Measurements from ENCODE around the gene RACGAP1. TPM values are rescaled to one million over a fixed set of nuclear protein-coding genes. Genes with fewer than 3 reads are reported as not detected.

RACGAP1 gene
- total RNA-seq, 1 donor from 2014 or later = 5.6 TPM

- intact Hi-C loops (cut with DNase I) = loop anchor here (2.0 kb wide), 1 partner anchor 91 kb away; no protein-coding TSS in a partner anchor
- DNase-seq = no peak
- ATAC-seq (ENCODE audit: poor library complexity) = no peak
Observed at GRCh38 chr12:50057896-50058670, 32.8 kb upstream of the RACGAP1 start.

GRCh38 chr12:50057000-50057841 is 31.9 kb upstream of the RACGAP1 start, which contains the start of gene ASIC1:
Gene ASIC1, plus strand, starts transcription at chr12:50057596. Its CDS starts 1,171 bp downstream, at chr12:50058767.
- intact Hi-C loops (cut with DNase I) = loop anchor here (2.0 kb wide), 1 partner anchor 90 kb away; no protein-coding TSS in a partner anchor
- DNase-seq (peak; percentile 86), ATAC-seq (ENCODE audit: poor library complexity) (peak; percentile 85)

GRCh38 chr12:50056639-50056976 is 31.3 kb upstream of the RACGAP1 start:
- ATAC-seq (ENCODE audit: poor library complexity) (no peak), DNase-seq (no peak)
- intact Hi-C loops (cut with DNase I) = loop anchor here (2.0 kb wide), 1 partner anchor 90 kb away; no protein-coding TSS in a partner anchor

- peak; percentile 61 for ATAC-seq (ENCODE audit: poor library complexity)
- peak; percentile 62 for DNase-seq
- intact Hi-C loops (cut with DNase I) = loop anchor here (2.0 kb wide), 1 partner anchor 89 kb away; no protein-coding TSS in a partner anchor
Observed at GRCh38 chr12:50055831-50056638, 30.7 kb upstream of the RACGAP1 start.

GRCh38 chr12:50053583-50053982 is 28.3 kb upstream of the RACGAP1 start:
- ATAC-seq (ENCODE audit: poor library complexity) (no peak), DNase-seq (no peak)
- intact Hi-C loops (cut with DNase I) = no loop called here

- DNase-seq (no peak), ATAC-seq (ENCODE audit: poor library complexity) (no peak)
- intact Hi-C loops (cut with DNase I) = no loop called here
Observed at GRCh38 chr12:50052964-50053363, 27.7 kb upstream of the RACGAP1 start.

GRCh38 chr12:50052544-50052943 is 27.2 kb upstream of the RACGAP1 start:
- DNase-seq = no peak
- intact Hi-C loops (cut with DNase I) = no loop called here
- no peak for ATAC-seq (ENCODE audit: poor library complexity)

- DNase-seq (no peak), ATAC-seq (ENCODE audit: poor library complexity) (peak; percentile 14)
- intact Hi-C loops (cut with DNase I) = no loop called here
Observed at GRCh38 chr12:50051101-50051806, 26.0 kb upstream of the RACGAP1 start.

GRCh38 chr12:50050410-50051098 is 25.3 kb upstream of the RACGAP1 start:
- DNase-seq = peak; percentile 86
- intact Hi-C loops (cut with DNase I) = no loop called here
- ATAC-seq (ENCODE audit: poor library complexity) = peak; percentile 88

GRCh38 chr12:50050119-50050385 is 24.8 kb upstream of the RACGAP1 start:
- intact Hi-C loops (cut with DNase I) = no loop called here
- ATAC-seq (ENCODE audit: poor library complexity) (no peak), DNase-seq (no peak)

GRCh38 chr12:50049254-50050118 is 24.2 kb upstream of the RACGAP1 start:
- DNase-seq (no peak), ATAC-seq (ENCODE audit: poor library complexity) (no peak)
- intact Hi-C loops (cut with DNase I) = no loop called here

- intact Hi-C loops (cut with DNase I) = no loop called here
- ATAC-seq (ENCODE audit: poor library complexity) = no peak
- no peak for DNase-seq
Observed at GRCh38 chr12:50047693-50048250, 22.5 kb upstream of the RACGAP1 start.

GRCh38 chr12:50043854-50044253 is 18.6 kb upstream of the RACGAP1 start:
- ATAC-seq (ENCODE audit: poor library complexity) = no peak
- intact Hi-C loops (cut with DNase I) = no loop called here
- DNase-seq = no peak

- ATAC-seq (ENCODE audit: poor library complexity) (no peak), DNase-seq (no peak)
- intact Hi-C loops (cut with DNase I) = no loop called here
Observed at GRCh38 chr12:50043308-50043707, 18.0 kb upstream of the RACGAP1 start.

GRCh38 chr12:50042693-50043092 is 17.4 kb upstream of the RACGAP1 start:
- DNase-seq (no peak), ATAC-seq (ENCODE audit: poor library complexity) (no peak)
- intact Hi-C loops (cut with DNase I) = no loop called here

GRCh38 chr12:50041962-50042361 is 16.7 kb upstream of the RACGAP1 start:
- intact Hi-C loops (cut with DNase I) = no loop called here
- DNase-seq (no peak), ATAC-seq (ENCODE audit: poor library complexity) (no peak)

All from Right ventricle myocardium superior (tissue), 1 donor.